Hypothalamus (tissue), 51 donors: ENCODE results near the gene MTA1.

Experiments used
- DNase-seq, 51 donors: peaks; one replicate each; lab custom pipeline; 2025; lab: John Stamatoyannopoulos, UW

MTA1 gene

DNA sequence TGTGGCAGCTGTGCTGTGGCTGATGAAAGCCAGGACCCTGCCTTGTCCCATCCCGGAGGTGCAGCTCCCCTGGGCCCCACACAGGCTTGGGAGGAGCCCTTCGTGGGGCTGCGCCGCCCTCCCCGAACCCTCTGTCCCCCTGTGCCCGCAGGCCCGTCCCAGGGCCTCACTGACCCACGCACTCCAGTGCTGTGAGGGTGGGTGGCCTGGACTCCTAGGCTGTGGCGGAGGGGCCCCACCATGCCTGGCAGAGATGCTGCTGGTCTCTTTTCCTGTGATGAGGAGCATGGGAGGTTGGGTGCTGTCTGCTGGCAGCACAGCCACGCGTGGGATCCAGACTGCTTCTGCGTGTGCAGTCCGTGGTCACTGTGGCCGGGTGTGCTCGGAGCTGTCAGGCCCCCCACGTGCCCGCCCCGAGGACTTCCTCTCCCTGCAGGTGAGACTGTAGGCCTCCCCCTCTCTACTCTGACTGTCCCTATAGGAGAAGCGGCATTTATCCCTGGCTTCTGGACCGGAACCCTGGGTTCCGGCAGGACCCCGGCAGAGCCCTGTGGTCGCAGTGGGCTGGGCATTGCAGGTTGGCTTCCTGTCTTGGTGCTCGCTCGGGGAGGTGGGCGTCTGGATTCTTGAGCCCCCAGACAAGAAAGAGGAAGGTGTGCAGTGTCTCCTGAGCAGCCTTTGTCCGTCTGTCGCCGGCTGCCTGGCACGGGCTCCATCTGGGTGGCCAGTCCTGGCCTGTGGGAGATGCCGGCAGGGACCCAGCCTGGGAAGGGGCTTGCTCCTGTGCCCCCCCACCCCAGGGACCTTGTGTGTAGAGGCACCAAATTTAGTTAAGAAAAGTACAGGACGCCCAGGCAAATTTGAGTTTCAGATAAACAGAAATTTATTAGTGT, 2.3 kb downstream of the MTA1 start:
- no peak for DNase-seq

GRCh38 chr14:105422695-105423487, 3.3 kb downstream of the MTA1 start:
- DNase-seq, result no peak

DNA sequence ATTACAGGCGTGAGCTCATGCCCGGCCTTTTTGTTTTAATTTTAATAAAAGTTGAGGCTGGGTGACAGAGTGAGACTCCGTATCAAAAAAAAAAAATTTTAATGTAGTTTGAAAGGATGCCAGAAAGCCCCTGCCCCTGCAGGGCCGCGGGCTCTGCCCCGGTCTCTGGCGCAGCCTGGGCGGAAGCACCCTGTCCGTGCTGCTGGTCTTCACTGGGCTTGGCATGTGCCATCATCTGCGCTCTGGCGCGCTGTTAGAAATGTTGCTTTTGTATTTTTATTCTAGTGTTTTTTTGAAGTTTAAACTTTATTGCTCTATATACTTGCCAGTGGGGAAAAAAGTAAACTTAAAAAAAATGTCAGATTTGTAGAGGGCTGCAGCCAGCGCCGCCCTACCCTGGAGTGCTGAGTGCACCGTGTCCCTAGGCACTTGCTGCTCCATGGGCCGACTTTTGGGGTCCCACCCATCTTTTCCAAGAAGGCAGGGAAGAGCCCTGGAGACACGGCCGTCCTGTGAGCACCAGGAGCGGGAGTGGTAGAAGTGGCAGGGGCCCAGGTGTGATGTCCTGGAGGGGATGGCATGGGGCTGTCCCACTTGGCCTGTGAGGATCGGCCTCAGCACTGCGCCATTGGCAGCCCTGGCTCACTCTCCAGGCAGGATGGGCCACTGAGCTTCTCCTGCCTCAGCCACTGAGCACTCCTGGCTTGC, 4.0 kb downstream of the MTA1 start:
- no peak for DNase-seq

DNA sequence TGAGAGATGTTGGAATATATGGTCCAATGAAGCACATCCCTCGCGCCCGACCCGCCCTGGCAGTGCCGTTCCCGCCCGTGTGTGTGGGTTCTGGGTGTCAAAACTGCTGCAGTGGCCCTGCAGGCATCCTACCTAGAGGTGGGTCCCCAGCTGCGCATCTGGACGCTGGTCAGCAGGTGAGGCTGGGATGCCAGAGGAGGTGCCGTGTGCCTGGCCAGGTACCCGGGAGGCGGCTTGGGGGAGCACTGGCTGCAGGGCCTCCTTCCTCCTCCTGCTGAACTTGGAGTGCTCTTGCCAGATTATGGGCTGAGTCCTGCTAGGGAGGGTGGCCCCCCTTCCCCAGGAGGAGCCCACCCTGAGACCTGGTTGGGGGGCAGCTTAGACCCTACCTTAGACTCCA, 5.2 kb downstream of the MTA1 start:
- DNase-seq, result no peak

DNA sequence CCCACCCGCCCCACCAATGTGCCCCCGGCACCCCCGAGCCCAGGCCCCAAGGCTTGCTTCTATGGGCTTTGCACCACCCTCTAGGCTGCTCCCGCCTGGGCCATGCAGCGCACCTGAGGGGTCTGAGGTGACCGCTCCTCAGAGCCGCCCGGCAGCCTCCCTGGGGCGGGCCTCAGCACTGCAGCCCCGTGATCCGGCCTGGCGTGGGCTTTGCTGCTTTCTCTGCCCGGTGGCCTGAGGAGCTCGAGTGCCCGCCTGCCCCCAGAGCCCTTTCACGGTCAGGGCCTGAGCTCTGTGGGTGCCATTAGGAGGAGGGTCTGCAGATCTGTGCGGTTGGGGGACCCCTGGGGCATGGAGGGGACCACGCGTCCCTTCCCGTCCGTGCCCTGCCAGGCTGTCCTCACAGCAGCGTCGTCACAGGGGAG, 6.2 kb downstream of the MTA1 start:
- DNase-seq, result no peak

DNA sequence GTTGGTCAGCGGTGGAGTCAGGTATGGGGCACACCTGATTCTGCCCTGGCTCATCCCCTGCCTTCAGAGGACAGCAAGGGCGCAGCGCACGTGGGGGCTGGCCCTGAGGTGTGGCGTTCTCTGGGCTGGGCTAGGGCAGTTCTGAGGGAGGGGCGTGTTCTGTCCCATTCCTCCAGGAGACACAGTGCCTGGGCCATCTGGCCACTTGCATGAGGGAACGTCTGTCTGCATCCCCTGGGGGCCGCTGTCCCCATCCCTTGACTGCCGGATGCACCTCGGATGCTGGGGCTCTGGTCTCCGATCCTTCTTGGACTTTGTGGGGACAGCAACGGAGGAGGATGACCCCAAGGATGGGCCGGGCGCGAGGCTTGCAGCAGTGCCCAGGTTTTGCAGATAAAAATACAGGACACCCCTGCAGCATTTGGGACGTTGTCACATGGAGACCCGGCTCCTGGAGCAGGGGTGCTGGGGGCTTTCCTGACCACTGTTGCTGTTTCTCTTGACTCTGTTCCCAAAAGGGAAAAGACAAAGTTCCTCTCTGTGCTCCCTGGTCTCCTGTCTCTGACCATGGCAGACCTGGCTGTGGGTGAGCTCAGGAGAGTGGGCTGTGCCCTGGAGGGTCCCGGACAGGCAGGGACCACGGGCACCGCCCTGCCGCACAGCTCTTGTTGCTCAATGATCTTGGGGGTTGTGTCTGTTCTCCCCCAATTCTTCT, 6.9 kb downstream of the MTA1 start:
- no peak for DNase-seq

GRCh38 chr14:105427412-105427811, 7.8 kb downstream of the MTA1 start:
- no peak for DNase-seq

- DNase-seq, result no peak
Observed at GRCh38 chr14:105427936-105428485, 8.4 kb downstream of the MTA1 start.

DNA sequence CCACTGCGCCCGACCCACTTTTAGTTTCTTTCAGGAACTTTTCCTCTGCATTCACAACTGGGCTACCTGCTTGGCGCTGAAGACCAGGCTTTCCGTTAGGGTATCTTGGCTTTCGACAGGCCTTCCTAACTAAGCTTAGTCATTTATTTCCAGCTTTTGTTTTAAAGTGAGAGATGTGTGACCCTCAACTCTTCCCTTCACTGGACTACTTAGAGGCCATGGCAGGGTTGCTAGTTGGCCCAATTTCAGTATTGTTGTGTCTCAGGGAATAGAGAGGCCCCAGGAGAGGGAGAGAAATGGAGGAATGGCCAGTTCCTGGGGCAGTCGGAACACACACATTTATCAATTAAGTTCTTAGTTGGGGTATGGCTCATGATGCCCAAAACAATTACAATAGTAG, 10.4 kb downstream of the MTA1 start:
- no peak for DNase-seq

GRCh38 chr14:105430565-105430964, 10.9 kb downstream of the MTA1 start:
- no peak for DNase-seq

DNA sequence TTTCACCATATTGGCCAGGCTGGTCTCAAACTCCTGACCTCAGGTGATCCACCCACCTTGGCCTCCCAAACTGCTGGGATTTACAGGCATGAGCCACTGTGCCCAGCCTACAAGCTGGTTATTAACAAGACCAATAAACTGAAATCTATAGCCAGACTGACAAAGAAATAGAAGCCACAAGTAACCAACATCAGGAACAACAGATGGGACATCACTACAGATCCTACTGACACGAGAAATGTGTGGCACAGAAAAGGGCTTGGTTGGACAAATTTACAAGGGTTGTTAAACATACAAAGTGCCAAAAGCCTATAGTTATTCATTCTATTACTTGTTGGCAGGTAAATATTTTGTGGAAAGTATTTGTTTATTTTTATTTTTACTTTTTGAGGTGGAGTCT, 11.6 kb downstream of the MTA1 start:
- DNase-seq, result no peak

- DNase-seq, result no peak
Observed at GRCh38 chr14:105432657-105433056, 13.0 kb downstream of the MTA1 start.

GRCh38 chr14:105433161-105433605, 13.6 kb downstream of the MTA1 start:
- DNase-seq, result no peak

DNA sequence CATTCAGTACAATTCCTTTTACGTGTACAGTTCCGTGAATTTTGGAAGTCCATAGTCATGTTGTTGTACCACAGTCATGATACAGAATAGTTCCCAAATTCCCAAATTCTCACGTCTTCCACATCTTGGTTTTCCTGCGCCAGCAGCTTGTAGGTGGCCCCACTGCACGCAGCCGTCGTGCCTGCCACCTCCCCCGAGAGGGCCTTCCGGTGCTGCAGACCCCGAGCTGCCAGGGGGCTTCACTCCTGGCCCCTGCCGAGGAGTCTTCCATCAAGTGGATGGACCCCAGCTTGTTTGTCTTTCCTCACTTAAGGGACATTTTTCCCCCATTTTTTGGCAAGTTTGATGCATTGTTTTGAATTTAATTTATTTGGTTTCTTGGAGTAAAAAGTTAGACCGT, 16.8 kb downstream of the MTA1 start:
- DNase-seq, result no peak

DNA sequence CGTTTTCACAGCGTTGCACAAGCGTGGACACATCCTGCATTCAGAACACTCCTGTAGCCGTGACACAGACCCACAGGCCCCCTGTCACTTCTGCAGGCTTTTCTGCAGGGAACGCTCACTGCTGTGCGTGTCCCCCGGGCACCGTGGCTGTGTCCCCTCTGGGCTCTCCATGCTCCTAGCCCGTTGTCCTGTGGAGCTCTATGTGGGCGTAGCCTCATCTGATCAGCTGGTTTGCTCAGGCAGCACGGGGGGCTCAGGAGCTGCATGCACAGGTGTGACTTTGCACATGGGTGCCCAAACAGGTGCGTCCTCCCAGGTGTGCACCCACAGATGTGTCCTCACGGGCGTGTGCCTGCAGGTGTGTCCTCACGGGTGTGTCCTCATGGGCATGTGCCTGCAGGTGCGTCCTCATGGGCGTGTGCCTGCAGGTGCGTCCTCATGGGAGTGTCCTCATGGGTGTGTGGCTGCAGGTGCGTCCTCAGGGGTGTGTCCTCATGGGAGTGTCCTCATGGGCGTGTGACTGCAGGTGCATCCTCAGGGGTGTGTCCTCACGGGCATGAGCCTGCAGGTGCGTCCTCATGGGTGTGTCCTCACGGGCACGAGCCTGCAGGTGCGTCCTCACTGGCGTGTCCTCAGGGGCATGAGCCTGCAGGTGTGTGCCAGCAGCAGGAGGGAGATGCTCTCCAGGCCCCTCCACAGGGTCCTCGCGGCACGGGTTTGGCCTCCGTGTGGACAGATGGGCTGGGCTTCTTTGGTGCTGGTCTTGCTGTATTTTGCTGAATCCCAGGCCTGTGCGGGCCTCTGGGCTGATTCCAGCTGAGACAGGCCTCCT, 17.5 kb downstream of the MTA1 start:
- no peak for DNase-seq

GRCh38 chr14:105437723-105438500, 18.3 kb downstream of the MTA1 start:
- no peak for DNase-seq

- no peak for DNase-seq
Observed at GRCh38 chr14:105439179-105439578, 19.6 kb downstream of the MTA1 start.

- no peak for DNase-seq
Observed at GRCh38 chr14:105439710-105440553, 20.3 kb downstream of the MTA1 start.
